Activated gamma-delta T cell treated with anti-CD3 and anti-CD28 coated beads, Interleukin-2, amount 50 U/mL, for 16 hours (primary cell): Measurements from ENCODE around the gene SEL1L.
"Not testable (repeated sequence)": the region's sequence is repeated elsewhere in the genome, so short reads cannot be mapped to it uniquely, and the experiment has no call there.

Source experiments
- DNase-seq: peaks from one replicate; pipeline ENCODE4 v3.0.0-alpha.2; 2020; ENCODE audit warnings: low read depth

The SEL1L gene

GRCh38 chr14:81474148-81474492 lies 59.5 kb downstream of the SEL1L start:
- DNase-seq: no peak

GRCh38 chr14:81473456-81474147 lies 60.1 kb downstream of the SEL1L start:
- no peak for DNase-seq

DNA sequence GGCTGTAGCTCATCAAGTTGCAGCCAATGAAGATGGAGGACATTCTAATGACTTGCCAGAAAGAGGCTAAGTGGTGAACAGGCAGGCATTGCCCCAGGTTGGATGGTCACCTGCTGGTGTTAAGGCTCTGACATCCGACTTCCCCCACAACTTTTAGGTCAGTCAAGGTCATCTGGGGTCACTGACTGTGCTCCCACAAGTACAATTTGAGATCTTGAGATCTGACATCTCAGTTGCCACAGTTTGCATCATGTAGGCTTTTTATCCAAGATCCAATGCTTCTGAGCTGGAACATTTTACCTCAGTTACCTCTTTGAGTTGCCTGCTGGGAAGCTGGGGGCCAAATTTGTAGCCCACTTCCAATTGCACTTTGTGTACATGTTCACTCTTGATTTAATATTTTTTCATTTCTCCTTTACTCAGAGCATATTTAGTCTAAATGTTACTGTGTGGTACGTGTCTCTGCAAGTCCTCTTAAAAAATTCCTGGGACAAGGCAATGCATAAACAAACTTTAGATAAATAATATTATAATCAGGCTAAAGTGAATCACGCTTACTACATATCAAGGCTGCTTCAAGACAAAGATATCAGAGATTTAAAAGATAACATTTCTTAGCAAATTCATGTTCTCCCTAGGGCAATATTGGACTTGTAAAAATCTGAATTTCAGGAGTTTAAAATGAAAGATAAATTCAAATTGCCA lies 61.4 kb downstream of the SEL1L start:
- DNase-seq: no peak

DNA sequence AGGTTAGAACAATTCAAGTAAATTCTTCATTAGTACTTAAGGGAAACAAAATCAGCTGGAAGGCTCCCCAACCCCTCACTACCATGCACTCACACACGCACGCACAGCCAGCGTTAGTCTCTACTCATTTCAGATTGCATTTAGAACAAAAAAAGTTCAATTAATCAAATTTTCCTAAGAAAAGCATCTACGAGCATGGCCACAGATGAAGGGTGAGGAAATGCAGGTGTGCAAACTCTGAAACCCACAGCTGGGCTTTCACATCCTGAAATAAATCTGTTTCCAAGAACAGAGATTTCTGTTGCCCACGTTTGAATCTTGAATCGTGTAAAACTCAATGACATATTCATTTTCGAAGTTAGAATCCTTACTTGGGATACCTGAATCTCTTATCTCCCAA lies 62.6 kb downstream of the SEL1L start:
- no peak for DNase-seq

DNA sequence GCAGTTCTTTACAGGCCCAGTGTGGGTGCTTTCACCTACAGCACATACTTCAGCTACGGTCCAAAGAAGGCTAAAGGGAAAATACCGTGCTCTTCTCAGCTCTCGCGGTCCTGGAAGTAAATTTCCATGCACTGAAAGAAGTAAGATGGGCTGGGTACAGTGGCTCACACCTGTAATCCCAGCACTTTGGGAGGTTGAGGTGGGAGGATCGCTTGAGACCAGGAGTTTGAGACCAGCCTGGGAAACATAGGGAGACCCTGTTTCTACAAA lies 63.2 kb downstream of the SEL1L start:
- not testable (repeated sequence) for DNase-seq

- DNase-seq: no peak
Observed at GRCh38 chr14:81466854-81467253, 66.8 kb downstream of the SEL1L start.

GRCh38 chr14:81465507-81466228 lies 68.0 kb downstream of the SEL1L start:
- DNase-seq: no peak

DNA sequence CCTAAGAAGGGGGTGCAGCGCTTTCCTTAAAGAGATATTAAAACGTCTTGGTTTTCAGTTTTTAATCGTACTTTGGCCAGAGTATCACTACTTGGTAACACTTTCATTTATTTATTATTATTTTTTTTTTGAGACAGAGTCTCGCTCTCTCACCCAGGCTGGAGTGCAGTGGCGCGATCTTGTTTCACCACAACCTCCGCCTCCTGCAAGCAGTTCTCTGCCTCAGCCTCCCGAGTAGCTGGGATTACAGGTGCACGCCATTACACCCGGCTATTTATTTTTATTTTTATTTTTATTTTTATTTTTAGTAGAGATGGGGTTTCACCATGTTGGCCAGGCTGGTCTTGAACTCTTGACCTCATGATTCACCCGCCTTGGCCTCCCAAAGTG lies 68.7 kb downstream of the SEL1L start:
- DNase-seq: not testable (repeated sequence)

- peak; percentile 49 for DNase-seq
Observed at GRCh38 chr14:81464253-81465002, 69.2 kb downstream of the SEL1L start.

- not testable (repeated sequence) for DNase-seq
Observed at GRCh38 chr14:81462356-81462755, 71.3 kb downstream of the SEL1L start.

DNA sequence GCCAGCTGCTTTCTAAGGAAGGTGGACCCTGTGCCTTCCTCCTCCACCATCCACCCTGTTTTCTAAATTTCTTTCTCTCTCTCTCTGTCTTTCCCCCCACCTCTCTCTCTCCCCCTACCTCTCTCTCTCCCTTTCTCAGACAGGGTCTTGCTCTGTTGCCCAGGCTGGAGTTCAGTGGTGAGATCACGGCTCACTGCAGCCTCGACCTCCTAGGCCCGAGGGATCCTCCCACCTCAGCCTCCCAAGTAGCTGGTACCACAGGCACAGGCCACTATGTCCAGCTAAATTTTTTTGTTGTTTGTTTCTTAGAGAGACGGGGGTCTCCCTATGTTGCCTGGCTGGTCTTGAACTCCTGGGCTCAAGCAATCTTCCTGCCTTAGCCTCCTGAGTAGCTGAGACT lies 73.7 kb downstream of the SEL1L start:
- DNase-seq: no peak

GRCh38 chr14:81458352-81458751 lies 75.3 kb downstream of the SEL1L start:
- no peak for DNase-seq

DNA sequence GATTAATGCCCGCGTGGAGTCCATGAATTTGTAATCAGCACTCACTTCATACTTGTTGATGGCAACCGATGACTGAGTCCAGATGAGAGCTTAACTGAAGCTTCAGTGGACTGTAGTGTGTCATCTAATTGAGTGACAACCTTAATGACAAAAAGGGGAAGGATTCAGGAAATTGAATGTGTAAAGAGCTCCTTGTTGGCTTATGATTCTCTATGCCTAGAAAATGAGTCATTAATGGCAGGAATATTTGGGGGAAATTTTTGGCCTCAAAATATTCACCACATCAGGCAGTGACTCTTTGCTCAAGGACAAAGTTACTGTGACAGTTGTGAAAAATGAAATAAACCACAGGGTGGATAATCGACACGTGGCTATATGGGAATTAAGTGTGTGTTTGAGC lies 78.3 kb downstream of the SEL1L start:
- DNase-seq: no peak

DNA sequence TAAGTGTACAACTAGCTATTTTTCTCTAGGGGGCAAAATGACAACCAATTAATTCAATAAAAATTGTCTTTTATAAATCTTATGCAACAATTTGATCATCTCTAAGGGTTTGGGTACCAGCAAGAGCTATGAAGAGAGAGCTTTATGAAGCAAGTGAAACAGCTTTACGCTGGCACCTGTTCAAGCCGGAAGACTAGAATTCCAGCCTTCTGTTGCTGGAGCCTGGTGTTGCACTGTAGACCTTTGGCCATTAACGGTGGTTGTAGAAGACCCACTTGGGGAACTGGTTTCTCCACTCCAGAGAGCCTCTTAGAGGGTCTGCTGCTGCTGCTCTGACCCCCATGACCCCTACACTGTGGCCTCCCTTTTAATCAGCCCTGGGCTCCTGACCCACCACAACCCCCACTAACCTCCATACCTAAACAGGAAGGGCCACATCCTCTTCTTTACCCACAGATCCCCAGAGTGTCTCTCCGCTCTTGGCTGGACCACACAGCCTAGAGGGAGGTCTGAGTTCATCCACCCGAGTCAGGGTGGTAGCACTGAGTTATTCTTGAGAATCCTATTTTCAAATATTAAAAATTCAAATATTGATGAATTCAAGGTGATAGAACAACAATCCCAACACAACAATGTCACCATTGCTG lies 79.0 kb downstream of the SEL1L start:
- DNase-seq: no peak

GRCh38 chr14:81453166-81453766 lies 80.4 kb downstream of the SEL1L start:
- DNase-seq: peak; percentile 26

DNA sequence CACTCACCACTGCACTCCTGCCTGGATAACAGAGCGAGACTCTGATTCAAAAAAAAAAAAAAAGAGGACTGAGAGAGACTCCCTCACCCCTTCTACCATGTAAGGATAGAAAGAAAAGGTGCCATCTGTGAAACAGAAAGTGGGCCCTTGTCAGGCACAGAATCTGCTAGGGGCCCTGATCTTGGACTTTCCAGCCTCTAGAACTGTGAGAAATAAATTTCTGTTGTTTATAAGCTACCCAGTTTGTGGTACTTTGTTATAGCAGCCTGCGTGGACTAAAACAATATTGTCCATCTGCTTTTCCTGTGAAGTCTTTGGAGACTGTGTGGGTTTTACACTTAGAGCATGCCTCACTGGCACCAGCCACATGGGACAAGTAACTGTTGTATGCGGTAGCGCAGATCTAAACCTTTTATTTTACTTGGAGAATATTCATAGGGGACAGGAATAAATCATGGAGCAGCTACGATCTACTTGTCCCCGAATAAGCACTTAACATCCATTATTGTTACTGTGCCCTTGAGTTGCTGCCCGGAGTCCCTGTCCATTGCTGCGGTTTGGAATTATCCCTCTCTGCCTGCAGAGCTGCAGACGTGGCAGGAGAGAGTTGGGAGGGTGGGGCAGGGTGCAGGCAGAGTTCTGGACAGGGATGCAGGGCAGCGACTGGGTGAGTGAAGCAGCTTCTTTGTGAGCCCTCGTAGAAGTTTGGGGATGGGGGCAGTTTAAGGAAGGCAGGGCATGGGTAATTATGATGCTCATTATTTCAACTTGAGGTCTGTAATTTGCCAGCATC lies 81.1 kb downstream of the SEL1L start:
- DNase-seq: no peak

DNA sequence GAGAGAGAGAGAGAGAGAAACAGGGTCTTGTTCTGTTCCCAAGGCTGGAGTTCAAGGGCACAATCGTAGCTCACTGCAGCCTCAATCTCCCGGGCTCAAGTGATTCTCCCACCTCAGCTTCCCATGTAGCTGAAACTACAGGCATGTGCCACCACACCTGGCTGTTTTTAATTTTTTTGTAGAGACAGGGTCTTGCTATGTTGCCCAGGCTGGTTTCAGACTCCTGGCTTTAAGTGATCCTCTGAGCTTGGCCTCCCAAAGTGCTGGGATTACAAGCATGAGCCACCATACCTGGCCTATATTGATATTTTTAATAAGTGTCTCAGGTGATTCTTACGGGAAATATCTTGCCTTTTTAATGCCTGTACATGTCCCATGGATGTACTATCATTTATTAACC lies 82.7 kb downstream of the SEL1L start:
- DNase-seq: no peak

GRCh38 chr14:81450100-81450531 lies 83.5 kb downstream of the SEL1L start:
- no peak for DNase-seq

- no peak for DNase-seq
Observed at GRCh38 chr14:81449576-81449975, 84.1 kb downstream of the SEL1L start.

DNA sequence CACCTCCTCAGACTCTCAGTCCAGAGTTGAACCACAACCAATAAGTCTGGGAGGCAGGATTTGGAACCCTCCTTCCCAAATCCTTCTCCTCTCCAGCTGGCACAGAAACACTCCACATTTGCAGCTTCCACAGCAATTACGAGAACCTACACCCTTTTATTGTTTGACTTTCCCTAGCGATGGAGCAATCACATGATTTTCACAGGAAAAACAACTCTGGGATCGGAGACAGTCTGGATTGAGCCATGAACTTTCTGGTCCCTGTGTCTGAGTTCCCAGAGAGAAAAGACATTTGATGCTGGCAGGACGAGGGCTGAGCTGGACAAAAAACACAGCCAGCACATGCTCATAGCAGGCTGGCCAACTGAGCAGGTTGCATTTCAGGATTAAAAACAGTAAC lies 84.5 kb downstream of the SEL1L start:
- DNase-seq: no peak
